Hematopoietic multipotent progenitor cell (in vitro differentiated cells): ENCODE measurements around the gene USP34. TPM values are rescaled to one million over a fixed set of nuclear protein-coding genes. Genes with fewer than 3 reads are reported as not detected.

Experiments
- DNase-seq, 3 donors: peaks; one replicate each; pipeline ENCODE4 v3.0.0-alpha.2; 2011 to 2015; ENCODE audit warnings: low read depth in 2 of 3, low spot score in 2 of 3
- total RNA-seq: library from RNA; depleted of rRNA; stranded (reverse); fragments of >200 nt; gene quantifications from one replicate; pipeline ENCODE4 v1.2.3, GENCODE V29; 2012

Gene USP34
- total RNA-seq, 1 donor = 67.9 TPM

DNA sequence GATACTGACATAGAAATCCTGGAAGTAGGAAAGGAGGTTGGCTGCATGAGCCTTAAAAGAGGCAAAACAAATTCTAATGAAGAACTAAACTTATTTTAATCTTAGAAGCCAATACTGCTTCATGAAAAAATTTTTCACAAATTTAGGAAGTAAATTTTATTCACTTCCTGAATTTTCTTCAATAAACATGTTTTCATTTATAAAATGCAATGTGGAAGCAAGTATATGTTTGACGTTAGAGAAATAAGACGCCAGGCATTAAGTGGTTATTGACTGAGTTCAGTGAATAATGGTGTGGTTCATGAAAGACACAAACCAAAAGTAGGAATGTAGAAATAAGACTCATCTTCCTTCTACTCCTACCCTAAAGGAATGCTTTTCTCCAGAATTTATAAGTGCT lies 136.4 kb downstream of the USP34 start:
- peak in 1 of 3 donors; percentile 1 for DNase-seq

DNA sequence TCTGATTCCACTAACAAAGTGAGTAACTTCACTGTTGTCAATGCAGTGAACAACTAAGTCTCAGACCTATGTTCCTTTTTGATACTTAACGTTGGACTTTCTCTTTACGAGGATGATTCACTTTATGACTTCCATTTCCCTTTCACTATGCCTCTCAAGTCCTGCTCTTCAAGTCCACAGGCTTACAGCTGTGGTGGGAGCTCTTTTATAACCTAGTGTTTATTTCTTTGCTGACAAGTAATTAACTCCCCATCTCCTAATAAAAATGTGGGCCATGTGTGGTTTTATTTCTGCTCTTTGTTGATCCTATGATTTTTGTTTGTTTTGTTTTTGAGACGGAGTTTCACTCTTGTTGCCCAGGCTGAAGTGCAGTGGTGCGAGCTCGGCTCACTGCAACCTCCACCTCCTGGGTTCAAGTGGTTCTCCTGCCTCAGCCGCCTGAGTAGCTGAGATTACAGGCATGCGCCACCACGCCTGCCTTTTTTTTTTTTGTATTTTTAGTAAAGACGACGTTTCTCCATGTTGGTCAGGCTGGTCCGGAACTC lies 142.1 kb downstream of the USP34 start:
- no peak for DNase-seq

DNA sequence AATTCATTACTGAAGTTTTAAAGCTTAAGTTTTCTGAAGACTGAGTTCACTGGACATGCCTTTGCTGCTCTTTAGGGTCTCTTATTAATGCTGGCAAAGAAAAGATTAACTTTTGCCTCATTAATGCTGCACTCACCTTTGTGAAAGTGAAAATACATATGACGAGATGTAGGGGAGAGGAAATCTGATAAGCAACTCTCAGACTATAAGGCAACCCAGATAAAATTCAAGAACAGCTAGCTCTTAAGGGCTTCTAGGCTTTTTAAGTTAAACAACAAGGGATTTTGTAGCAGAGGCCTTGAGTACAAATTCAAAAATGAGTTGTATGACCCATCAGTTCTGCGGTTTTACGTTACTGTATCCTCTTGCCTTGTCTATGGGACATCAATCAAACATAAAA lies 143.7 kb downstream of the USP34 start:
- DNase-seq = peak in 1 of 3 donors; percentile 33

DNA sequence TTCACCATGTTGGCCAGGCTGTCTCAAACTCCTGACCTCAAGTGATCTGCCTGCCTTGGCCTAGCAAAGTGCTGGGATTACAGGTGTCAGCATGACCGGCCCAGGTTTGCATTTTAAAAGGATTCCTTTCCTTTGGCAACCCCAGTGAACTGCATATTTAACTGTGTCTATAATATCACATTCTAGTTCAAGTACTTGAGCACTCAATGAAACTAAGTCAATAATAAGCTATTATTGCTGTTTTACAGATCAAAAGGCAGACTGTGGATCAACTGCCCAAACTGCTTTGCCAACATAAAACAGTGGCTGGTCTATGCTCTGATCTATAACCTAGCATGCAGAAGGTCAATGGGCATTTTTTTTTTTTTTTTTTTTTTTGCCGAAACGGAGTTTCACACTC lies 144.5 kb downstream of the USP34 start:
- no peak for DNase-seq

DNA sequence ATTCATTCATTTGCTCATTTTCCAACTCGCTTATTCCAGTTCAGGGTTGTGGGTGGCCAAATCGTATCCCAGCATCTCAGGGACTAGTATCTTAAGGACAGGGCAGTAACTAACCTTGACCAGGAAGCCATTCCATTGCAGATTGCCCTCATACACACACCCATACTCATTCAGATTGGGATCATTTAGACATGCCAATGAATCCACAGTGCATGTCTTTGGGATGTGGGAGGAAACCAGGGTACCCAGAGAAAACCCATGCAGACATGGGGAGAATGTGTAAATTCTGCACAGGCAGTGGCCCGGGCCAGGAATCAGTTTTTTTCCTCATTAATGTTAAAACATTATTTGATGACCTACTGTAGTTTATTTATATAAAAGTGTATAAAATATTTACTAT lies 150.7 kb downstream of the USP34 start:
- no peak for DNase-seq

DNA sequence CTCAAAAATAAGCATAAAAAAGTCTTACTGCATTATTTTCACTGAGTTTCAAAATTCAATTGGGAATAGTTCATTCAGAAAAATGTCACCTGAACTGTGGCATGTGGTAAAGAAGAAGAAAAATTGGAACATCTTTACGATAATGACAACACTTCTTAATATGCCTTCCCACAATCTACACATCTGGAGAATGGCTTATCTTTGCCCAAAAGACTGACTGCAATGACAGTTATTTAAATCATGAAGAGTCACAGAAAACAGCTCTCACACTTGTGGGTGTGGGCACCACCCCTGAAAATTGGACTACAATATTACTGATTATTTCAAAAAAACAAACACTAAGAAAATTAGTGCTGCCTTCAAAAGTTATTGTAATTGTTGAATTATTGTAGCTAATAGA lies 152.3 kb downstream of the USP34 start:
- no peak for DNase-seq

DNA sequence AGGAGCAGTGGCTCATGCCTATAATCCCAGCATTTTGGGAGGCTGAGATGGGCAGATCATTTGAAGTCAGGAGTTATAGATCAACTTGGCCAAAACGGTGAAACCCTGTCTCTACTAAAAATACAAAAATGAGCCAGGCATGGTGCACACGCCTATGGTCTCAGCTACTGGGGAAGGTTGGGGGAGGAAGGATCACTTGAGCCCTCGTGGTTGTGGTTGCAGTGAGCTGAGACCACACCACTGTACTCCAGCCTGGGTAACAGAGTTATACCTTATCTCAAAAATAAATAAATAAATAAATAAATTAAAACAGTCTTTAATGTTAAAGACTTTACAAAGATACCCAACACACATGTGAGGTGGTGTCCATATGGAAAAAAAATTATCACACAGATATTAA lies 174.9 kb downstream of the USP34 start:
- DNase-seq = no peak

DNA sequence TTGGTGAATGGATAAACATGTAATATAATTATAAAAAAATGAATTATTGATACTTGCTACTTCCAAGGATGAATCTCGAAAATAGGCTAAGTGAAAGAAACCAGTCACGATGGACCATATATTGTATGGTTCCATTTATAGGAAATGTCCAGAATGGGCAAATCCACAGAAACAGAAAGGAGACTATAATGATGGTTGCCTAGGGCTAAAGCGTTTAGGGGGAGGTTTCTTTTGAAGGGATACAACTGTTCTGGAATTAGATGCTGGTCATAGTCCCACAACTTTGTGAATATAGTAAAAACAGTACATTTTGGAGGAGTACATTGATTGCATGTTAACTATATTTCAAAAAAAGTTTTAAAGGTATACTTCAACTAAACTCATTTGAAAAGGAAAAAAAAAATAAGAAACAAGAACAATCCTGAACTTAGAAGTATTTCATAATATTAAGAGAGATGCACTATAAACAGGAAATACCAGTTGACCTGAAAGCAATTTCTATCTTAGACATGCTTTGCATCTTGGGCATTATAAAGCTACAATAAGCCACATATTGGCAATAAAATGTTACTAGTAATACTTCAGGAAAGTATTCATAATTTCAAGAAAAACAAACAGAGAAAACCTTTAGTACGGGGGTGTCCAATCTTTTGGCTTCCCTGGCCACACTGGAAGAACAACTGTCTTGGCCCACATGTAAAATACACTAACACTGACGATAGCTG lies 178.9 kb downstream of the USP34 start:
- DNase-seq = no peak

DNA sequence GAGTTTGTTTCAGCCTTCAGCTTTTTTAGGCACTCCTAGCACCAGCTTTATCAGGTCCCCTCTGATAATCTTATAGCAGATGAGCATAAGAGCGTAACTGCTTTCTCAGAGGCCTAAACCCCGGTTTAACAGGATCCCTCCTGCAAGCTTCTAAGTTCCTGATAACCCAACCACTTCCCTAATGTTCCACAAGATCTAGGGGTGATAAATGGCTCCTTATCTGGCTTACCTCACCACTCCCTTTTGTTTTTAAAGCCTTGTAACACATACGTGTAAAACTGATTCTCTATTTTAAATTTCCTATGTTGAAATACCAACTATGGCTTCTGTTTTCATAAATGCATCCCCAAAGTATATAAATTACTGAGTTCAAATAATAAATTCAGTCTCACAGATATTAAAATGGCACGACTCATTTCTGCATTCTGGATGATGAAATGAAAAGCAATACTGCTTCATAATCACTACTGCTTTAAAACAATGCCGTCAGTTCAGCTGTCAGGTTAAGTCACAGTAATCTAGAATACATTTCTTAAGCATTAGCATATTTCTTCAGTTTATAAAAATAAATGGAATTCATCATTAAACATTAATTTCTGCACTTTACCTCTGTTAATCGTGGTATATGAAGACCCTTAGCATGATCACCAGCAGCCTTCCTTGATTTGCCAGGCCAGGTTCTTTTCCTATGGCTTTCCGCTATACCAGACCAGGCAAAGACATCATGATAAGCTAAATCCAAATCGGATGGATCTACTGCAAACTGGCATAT lies 182.6 kb downstream of the USP34 start:
- peak in 2 of 3 donors; percentile 51 to 68 for DNase-seq

DNA sequence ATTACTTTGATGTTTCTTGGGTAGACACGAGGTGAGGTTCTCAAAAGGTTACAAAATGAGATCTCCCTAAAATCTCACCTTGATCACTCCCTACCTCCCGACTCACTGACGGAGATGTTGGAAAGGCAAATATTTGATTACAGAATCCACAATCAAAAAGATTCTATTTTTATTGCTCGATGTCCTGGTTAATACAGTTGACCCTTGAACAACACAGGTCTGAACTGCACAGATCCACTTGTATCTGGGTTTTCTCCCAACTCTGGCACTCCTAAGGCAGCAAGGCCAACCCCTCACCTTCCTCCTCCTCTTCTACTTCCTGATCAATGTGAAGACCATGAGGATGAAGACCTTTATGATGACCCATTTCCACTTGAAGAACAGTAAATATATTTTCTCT lies 183.6 kb downstream of the USP34 start:
- no peak for DNase-seq

DNA sequence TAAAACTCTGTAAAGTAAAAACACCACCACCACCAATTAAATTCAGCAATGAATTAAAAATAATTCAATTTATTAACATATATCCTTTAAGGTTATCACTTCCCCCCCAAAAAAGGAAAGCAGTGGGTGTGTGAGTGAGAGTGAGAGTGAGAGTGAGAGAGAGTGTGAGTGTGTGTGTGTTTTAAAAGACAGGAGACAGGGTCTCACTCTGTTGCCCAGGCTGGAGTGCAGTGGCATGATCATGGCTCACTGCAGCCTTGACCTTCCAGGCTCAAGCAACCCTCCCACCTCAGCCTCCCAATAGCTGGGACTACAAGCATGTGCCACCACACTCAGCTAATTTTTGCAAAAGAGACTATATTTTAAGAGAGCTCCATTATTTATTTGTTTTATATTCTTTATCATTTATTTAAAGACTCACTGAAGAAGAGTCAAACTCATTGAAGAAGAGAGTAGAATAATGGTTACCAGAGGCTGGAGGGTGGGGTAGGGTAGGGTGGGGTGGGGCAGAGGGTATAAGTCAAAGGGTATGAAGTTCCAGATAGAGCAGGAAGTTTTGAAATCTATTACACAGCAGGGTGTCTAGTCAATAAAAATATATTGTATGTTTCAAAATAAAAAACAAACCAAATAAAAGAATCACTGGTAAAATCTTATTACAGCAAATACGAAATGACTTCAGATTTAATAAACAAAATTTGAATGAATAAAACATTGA lies 187.3 kb downstream of the USP34 start:
- DNase-seq = no peak

DNA sequence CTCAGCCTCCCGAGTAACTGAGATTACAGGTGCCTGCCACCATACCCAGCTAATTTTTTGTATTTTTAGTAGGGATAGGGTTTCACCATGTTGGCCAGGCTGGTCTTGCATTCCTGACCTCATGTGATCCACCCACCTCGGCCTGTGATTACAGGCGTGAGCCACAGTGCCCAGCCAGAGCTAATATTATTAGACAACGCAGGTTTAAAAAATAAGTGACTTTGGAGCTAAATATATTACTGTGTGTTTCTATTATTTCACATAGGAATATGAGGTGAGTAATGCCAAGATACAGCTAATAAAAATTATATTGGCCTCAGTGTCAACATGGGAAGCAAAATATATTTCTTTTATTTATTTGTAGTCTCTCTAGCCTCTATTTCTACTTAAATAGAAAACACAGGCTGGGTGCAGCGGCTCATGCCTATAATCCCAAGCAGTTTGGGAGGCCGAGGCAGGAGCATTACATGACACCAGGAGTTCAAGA lies 188.7 kb downstream of the USP34 start:
- no peak for DNase-seq

DNA sequence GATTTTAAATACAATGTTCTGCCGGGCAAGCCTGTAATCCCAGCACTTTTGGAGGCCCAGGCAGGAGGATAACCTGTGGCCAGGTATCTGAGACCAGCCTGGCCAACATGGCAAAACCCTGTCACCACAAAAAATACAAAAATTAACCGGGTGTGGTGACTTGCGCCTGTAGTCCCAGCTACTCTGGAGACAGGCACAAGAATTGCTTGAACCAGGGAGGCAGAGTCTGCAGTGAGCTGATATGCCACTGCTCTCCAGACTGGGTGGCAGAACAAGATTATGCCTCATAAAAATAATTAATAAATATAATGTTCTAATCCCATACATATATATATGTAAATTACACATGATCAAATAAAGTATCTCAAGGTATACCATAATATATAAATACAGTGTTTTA lies 189.6 kb downstream of the USP34 start:
- no peak for DNase-seq

DNA sequence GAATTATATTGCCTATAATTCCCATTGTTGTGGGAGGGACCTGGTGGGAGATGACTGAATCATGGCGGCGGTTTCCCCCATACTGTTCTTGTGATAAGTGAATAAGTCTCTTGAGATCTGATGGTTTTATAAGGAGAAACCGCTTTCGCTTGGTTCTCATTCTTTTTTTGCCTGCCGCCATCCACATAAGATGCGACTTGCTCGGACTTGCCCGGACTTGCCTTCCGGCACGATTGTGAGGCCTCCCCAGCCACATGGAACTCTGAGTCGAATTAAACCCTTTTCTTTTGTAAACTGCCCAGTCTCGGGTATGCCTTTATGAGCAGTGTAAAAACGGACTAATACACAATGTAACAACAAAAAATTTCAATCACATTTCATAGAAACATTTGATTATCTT lies 193.1 kb downstream of the USP34 start:
- no peak for DNase-seq

DNA sequence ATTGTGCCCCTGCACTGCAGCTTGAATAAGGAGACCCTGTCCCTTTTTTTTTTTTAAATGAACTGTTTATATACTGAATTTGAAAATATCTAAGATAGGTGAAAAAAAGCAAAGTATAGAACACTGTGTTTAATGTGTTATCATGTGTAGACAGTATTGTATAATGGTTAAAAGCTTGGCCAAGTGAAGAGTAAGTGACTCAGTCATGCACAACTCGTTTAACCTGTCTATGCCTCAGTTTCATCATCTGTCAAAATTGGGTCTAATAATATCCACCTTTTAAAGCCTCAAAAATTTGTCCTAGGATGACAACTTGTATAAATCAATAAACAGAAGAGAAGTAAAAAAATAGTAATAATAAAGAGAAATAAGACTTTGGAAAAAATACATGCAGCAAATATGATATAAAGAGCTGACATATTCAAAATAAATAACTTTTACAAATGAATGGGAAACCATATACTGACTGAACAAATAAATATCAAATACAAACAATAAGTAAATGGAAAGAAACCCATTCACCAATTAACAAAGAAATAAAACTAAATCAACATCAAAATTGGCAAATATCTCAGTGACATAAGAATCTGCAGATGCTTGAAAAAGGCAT lies 195.2 kb downstream of the USP34 start:
- no peak for DNase-seq

DNA sequence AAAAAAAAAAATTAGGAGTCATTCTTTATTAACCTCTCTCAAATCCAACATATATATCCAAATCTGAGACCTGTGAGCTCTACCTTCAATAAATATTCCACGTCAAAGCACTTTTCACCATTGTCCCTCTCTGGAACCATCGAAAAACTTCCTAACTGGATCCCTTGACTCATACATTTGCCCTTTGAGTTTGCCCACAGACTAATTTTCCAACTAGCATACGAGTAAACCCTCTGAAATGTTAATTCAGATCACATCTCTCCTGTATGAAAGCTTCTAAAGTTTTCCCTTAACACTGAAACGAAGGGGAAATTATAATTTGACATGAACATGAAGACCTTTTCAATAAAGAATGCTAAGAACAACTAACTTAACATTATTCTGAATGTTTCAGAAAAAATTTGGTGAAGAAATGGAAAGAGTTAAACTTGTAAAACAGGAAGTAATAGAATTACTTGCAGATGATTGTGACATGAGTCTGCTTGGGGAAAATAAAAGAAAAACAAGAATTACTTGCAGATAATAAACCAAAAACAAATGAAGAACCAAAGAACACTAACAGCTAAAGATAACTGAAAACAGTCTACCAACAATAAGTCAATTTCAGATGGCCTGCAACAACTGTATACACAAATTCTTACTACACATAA lies 198.3 kb downstream of the USP34 start:
- no peak for DNase-seq

DNA sequence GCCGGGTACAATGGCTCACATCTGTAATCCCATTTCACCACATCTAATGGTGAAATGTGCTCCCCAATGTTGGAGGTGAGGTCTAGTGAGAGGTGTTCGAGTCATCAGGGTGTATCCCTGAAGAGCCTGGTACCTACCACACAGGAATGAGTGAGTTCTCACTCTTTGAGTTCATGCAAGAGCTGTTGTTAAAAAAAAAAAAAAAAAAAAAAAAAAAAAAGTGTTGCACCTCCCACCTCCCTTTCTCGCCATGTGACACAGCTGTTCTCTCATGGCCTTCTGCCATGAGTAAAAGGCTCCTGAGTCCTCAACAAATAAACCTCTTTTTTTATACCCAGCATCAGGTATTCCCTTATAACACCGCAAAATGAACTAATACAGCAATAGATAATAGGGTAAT lies 202.6 kb downstream of the USP34 start:
- DNase-seq = no peak

DNA sequence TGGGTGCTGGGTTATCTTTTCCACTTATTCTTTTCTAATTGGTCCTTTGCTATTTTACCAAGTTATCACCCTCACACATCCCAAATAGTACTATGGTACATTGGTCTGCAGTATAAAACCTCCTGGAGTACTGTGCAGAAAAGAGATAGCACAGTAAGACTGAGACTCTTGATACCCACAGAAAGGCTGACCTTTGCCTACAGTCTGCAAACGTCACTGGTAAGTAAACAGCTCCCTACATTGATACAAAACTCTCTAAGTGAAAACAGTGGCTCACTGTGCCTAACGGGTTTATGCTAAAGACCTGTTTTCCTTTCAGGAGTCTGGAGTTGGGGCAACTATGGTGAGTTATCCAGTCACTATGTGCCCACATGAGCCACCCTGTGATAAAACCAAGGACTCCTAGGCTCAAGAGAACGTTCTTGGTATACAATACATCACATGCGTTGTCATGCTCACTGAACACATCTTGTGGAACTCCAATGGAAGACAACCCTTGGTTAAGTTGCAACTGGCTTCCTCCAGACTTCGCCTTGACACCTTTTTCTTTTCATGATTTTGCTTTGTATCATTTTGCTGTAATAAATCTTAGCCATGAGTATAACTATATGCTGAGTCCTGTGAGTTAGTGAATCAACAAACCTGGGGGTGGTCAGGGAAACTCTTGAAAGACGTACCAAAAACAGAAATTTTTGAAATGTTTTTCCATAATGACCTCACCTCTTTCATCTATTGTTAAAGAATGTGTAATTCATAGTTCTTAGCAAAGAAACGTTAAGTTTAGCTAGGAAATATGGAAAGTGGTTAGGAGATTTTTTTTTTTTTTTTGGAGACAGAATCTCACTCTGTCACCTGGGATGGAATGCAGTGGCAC lies 204.0 kb downstream of the USP34 start:
- no peak for DNase-seq

DNA sequence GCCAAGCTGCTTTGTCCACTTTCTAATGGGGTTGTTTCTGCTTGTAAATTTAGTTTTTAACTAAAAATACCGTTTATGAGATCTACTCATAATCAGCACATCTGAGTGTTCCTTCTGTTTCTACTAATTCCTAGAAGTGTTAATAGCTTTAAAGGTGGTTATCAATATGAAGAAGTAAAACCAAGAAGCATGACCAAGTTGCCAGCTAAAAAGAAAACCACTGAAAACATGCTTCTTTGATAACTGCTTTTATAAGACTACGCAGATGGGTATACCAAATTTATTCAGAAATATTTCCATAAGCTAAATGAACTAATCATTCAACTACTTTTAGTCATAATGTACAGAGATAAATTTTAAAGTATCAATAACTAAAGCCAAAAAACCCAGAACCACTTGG lies 207.1 kb downstream of the USP34 start:
- no peak for DNase-seq
